ENCODE measurements around the gene ENAH. TPM values are rescaled to one million over a fixed set of nuclear protein-coding genes. Genes with fewer than 3 reads are reported as not detected.

The ENAH gene
- total and polyA plus RNA-seq, 2 donors (not counting 1 experiment from before 2014, with no cell fraction given): 1.3 to 1.6 TPM

DNA sequence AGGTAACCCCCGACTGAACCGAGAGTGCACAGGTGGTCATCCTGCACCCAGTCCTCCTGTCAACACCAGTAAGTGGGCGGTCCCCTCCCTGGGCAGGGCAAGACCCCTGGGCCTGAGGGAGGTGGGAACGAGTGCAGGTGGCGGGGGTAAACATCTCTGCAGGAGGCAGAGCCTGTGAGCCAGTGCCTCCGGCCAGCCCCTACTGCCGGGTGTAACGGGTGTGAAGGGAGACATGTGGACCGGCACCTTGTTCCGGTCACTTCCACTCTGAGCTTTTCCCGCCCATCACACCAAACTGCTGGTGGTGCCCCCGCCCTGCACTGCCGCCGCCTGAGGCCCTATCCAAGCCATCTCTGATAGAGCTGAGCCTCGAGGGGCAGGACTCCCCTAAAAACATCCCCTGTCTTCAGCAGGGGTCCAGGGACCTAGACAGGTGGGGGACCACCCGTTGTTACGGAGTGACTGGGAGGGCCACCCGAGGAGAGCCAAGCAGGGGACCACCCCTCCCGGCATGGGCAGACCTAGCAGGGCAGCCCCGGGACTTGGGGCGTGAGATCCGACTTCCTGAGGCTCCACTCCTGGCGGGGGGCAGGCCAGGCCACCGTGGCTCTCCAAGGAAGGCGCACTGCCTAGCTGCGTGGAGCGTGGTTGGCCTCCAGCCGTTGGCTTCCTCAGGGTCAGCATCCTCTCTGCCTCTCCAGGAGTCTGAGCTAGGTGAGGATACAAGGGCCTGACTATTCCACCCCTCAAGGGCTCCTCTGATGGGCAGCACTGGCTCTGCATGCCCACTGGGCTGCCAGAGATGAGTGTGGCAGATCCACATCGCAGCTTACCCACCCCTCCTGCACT, 181.2 kb downstream of the ENAH start:
- ATAC-seq (ENCODE audit: low read depth) (no peak), DNase-seq (no peak)
- TF ChIP-seq, protein P1, sequence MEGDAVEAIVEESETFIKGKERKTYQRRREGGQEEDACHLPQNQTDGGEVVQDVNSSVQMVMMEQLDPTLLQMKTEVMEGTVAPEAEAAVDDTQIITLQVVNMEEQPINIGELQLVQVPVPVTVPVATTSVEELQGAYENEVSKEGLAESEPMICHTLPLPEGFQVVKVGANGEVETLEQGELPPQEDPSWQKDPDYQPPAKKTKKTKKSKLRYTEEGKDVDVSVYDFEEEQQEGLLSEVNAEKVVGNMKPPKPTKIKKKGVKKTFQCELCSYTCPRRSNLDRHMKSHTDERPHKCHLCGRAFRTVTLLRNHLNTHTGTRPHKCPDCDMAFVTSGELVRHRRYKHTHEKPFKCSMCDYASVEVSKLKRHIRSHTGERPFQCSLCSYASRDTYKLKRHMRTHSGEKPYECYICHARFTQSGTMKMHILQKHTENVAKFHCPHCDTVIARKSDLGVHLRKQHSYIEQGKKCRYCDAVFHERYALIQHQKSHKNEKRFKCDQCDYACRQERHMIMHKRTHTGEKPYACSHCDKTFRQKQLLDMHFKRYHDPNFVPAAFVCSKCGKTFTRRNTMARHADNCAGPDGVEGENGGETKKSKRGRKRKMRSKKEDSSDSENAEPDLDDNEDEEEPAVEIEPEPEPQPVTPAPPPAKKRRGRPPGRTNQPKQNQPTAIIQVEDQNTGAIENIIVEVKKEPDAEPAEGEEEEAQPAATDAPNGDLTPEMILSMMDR (IDR thresholded peaks at IDR 0.05): no peak
- no peak for TF ChIP-seq EZH2 (IDR thresholded peaks at IDR 0.05; ENCODE audit: borderline replicate concordance, insufficient read depth, low read depth, low read length, poor library complexity, severe bottlenecking)
- 86% methylated on average over 24 of the region's 29 CpGs for WGBS (ENCODE audit: insufficient coverage)
- Mint-ChIP-seq H3K4me3 (no peak overlapping the region), H3K9me3 (ENCODE audit: insufficient read depth) (no peaks in the 10 kb centered on the region), H3K4me1 (peaks cover 33% of the 10 kb centered on the region), H3K27me3 (no peaks in the 10 kb centered on the region), H3K27ac (no peak overlapping the region)
- H3K9me3 ChIP-seq (ENCODE audit: control extremely low read depth in 1 of 3, control insufficient read depth in 2 of 3, insufficient read depth in 1 of 3, low read length in 2 of 3): no peaks in the 10 kb centered on the region
- H3K4me3 ChIP-seq (ENCODE audit: control extremely low read depth in 1 of 5, extremely low read depth in 1 of 5, insufficient read depth in 1 of 5, low read depth in 2 of 5, low read length in 4 of 5): no peak overlapping the region
- no peaks in the 10 kb centered on the region for H3K36me3 ChIP-seq (replicated peaks in 1 of 2; ENCODE audit: control extremely low read depth in 1 of 2, control insufficient read depth in 1 of 2, extremely low read depth in 1 of 2, insufficient read depth in 2 of 2, low read length in 1 of 2)
- no peaks in the 10 kb centered on the region for H3K27me3 ChIP-seq (replicated peaks in 1 of 4; ENCODE audit: control extremely low read depth in 1 of 4, control insufficient read depth in 3 of 4, insufficient read depth in 4 of 4, low read length in 3 of 4)
- POLR2A ChIA-PET: interaction anchor here (0.8 kb wide), 1 partner anchor 9 kb away, joined by 3 read pairs; no protein-coding TSS in a partner anchor
- CTCF ChIA-PET: interaction anchor here (0.6 to 3.1 kb wide), 6 partner anchors 12 to 516 kb away, joined by 3 to 32 read pairs (median 6); partner anchors contain the start of gene SRP9
- no peak overlapping the region for H3K27ac ChIP-seq (ENCODE audit: low read length in 2 of 2)
- intact Hi-C loops (cut with micrococcal nuclease): no loop called here
- H2AFZ ChIP-seq (ENCODE audit: insufficient read depth, low read depth, low read length, poor library complexity, severe bottlenecking): no peak overlapping the region
- H3K4me1 ChIP-seq (ENCODE audit: control insufficient read depth in 2 of 2, insufficient read depth in 2 of 2, low read length in 2 of 2): peaks cover 15 to 32% of the 10 kb centered on the region in 2 donors
- H3K4me2 ChIP-seq (replicated peaks; ENCODE audit: low read depth, low read length, poor library complexity, severe bottlenecking): no peak overlapping the region
- no peaks in the 10 kb centered on the region for H3K79me2 ChIP-seq (ENCODE audit: control insufficient read depth, insufficient read depth, low read length)
- H4K20me1 ChIP-seq (ENCODE audit: control insufficient read depth, insufficient read depth, low read length, poor library complexity, severe bottlenecking): no peaks in the 10 kb centered on the region
- H3K9ac ChIP-seq (ENCODE audit: low read length): no peak overlapping the region

DNA sequence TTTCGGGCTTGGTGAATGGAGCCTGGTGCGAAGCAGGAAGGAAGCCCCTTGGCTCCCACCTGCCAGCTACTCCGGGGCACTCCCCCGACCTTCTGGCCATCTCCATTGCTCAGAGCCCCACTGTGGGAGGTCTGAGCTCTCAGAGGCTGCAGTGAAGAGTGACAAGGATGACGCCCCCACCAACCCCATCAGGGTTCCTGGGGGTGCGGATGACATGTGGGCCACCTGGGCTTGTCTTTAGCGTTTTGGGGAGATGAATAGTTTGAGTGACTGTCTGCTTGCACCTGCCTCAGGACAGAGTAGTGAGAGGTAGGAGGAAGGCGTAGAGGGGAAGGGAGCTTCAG, 181.8 kb downstream of the ENAH start:
- peaks cover 31% of the 10 kb centered on the region for H3K4me1 Mint-ChIP-seq
- Histone ChIP-seq H3K9me3 (ENCODE audit: control extremely low read depth in 1 of 3, control insufficient read depth in 2 of 3, insufficient read depth in 1 of 3, low read length in 2 of 3) (no peaks in the 10 kb centered on the region), H2AFZ (ENCODE audit: insufficient read depth, low read depth, low read length, poor library complexity, severe bottlenecking) (no peak overlapping the region), H3K27me3 (replicated peaks in 1 of 4; ENCODE audit: control extremely low read depth in 1 of 4, control insufficient read depth in 3 of 4, insufficient read depth in 4 of 4, low read length in 3 of 4) (no peaks in the 10 kb centered on the region), H3K4me1 (ENCODE audit: control insufficient read depth in 2 of 2, insufficient read depth in 2 of 2, low read length in 2 of 2) (peaks cover 18 to 37% of the 10 kb centered on the region in 2 donors), H3K4me2 (replicated peaks; ENCODE audit: low read depth, low read length, poor library complexity, severe bottlenecking) (no peak overlapping the region), H3K9ac (ENCODE audit: low read length) (no peak overlapping the region), H3K79me2 (ENCODE audit: control insufficient read depth, insufficient read depth, low read length) (no peaks in the 10 kb centered on the region), H3K27ac (ENCODE audit: low read length in 2 of 2) (no peak overlapping the region), H4K20me1 (ENCODE audit: control insufficient read depth, insufficient read depth, low read length, poor library complexity, severe bottlenecking) (no peaks in the 10 kb centered on the region), H3K4me3 (ENCODE audit: control extremely low read depth in 1 of 5, extremely low read depth in 1 of 5, insufficient read depth in 1 of 5, low read depth in 2 of 5, low read length in 4 of 5) (no peak overlapping the region), H3K36me3 (replicated peaks in 1 of 2; ENCODE audit: control extremely low read depth in 1 of 2, control insufficient read depth in 1 of 2, extremely low read depth in 1 of 2, insufficient read depth in 2 of 2, low read length in 1 of 2) (no peaks in the 10 kb centered on the region)
- no peak for ATAC-seq (ENCODE audit: low read depth)
- ChIA-PET POLR2A (interaction anchor here (0.8 kb wide), 1 partner anchor 10 kb away, joined by 3 read pairs; no protein-coding TSS in a partner anchor), CTCF (interaction anchor here (0.8 to 2.5 kb wide), 4 partner anchors 10 to 306 kb away, joined by 3 to 7 read pairs (median 5); partner anchors contain the start of gene SRP9)
- no peak overlapping the region for H3K4me3 Mint-ChIP-seq
- no peak for DNase-seq
- TF ChIP-seq EZH2 (IDR thresholded peaks at IDR 0.05; ENCODE audit: borderline replicate concordance, insufficient read depth, low read depth, low read length, poor library complexity, severe bottlenecking): no peak
- TF ChIP-seq, protein P1 (IDR thresholded peaks at IDR 0.05): no peak
- H3K27ac Mint-ChIP-seq: no peak overlapping the region
- H3K9me3 Mint-ChIP-seq (ENCODE audit: insufficient read depth): no peaks in the 10 kb centered on the region
- H3K27me3 Mint-ChIP-seq: no peaks in the 10 kb centered on the region
- 83% methylated on average over 8 of the region's 8 CpGs for WGBS (ENCODE audit: insufficient coverage)
- intact Hi-C loops (cut with micrococcal nuclease): no loop called here

All from B cell (primary cell).